Neural progenitor cell (in vitro differentiated cells): Measurements from ENCODE around the gene RAD1. TPM values are rescaled to one million over a fixed set of nuclear protein-coding genes. Genes with fewer than 3 reads are reported as not detected.

Experiments
- DNase-seq: peaks from one replicate; pipeline ENCODE4 v3.0.0-alpha.2; 2016; ENCODE audit warnings: low spot score
- H2AFZ ChIP-seq: fragments of 200-600 bp; sonication (generic); replicated peaks from 2 replicates; pipeline ENCODE4 v1.6.1; 2016; ENCODE audit warnings: antibody characterized with exemption
- H3F3A ChIP-seq: fragments of 200-600 bp; sonication (generic); 2 replicates; pipeline ENCODE4 v1.6.1; 2016; ENCODE audit warnings: antibody characterized with exemption, low read depth
- H3K27ac ChIP-seq: fragments of 200-600 bp; sonication (generic); 2 replicates; pipeline ENCODE4 v1.5.1; 2016; ENCODE audit warnings: mild to moderate bottlenecking
- H3K27me3 ChIP-seq: fragments of 200-600 bp; sonication (generic); 2 replicates; pipeline ENCODE4 v1.6.1; 2016; ENCODE audit warnings: mild to moderate bottlenecking, moderate library complexity
- H3K36me3 ChIP-seq: fragments of 200-600 bp; sonication (generic); 2 replicates; pipeline ENCODE4 v1.5.1; 2016
- H3K4me1 ChIP-seq: fragments of 200-600 bp; sonication (generic); 2 replicates; pipeline ENCODE4 v1.6.1; 2016; ENCODE audit warnings: mixed run types
- H3K4me2 ChIP-seq: fragments of 200-600 bp; sonication (generic); 2 replicates; pipeline ENCODE4 v1.6.1; 2016
- H3K4me3 ChIP-seq: fragments of 200-600 bp; sonication (generic); 2 replicates; pipeline ENCODE4 v1.5.1; 2016
- H3K79me2 ChIP-seq: fragments of 200-600 bp; sonication (generic); 2 replicates; pipeline ENCODE4 v1.6.1; 2016; ENCODE audit warnings: low read depth
- H3K9ac ChIP-seq: fragments of 200-600 bp; sonication (generic); 2 replicates; pipeline ENCODE4 v1.6.1; 2016
- H3K9me3 ChIP-seq: fragments of 200-600 bp; sonication (generic); 2 replicates; pipeline ENCODE4 v1.5.1; 2016; ENCODE audit warnings: low read depth
- H4K20me1 ChIP-seq: fragments of 200-600 bp; sonication (generic); 2 replicates; pipeline ENCODE4 v1.6.1; 2016; ENCODE audit warnings: low read depth
- H3K27ac Mint-ChIP-seq: 3 replicates; pipeline ENCODE4 v1.8.0; 2021; ENCODE audit warnings: mixed read lengths
- H3K27me3 Mint-ChIP-seq: 2 replicates; pipeline ENCODE4 v1.8.0; 2022; ENCODE audit warnings: low read depth, mild to moderate bottlenecking, inconsistent platforms, moderate library complexity, mixed read lengths; ENCODE audit not compliant: insufficient read depth
- H3K36me3 Mint-ChIP-seq: 3 replicates; pipeline ENCODE4 v1.8.0; 2021; ENCODE audit warnings: mixed read lengths
- H3K4me1 Mint-ChIP-seq: 3 replicates; pipeline ENCODE4 v1.8.0; 2021; ENCODE audit warnings: mixed read lengths
- H3K4me3 Mint-ChIP-seq: 3 replicates; pipeline ENCODE4 v1.8.0; 2021; ENCODE audit warnings: mild to moderate bottlenecking, moderate library complexity, mixed read lengths
- H3K9me3 Mint-ChIP-seq: 3 replicates; pipeline ENCODE4 v1.8.0; 2020; ENCODE audit warnings: mixed read lengths
- EZH2 ChIP-seq: fragments of 200-600 bp; sonication (generic); IDR thresholded peaks from 2 replicates; pipeline ENCODE4 v1.6.1; 2017; ENCODE audit warnings: antibody characterized with exemption, mild to moderate bottlenecking, moderate library complexity
- EZH2phosphoT487 ChIP-seq: fragments of 200-600 bp; sonication (generic); IDR thresholded peaks from 2 replicates; pipeline ENCODE4 v1.6.1; 2017; ENCODE audit warnings: antibody characterized with exemption
- total RNA-seq: library from RNA; depleted of rRNA; stranded (reverse); fragments of >200 nt; gene quantifications from 2 replicates; pipeline ENCODE4 v1.2.3, GENCODE V29; 2015; ENCODE audit warnings: low replicate concordance
- TF ChIP-seq, protein P1 (sequence below): fragments of 200-600 bp; sonication (generic); IDR thresholded peaks from 2 replicates; pipeline ENCODE4 v1.5.1; 2017; ENCODE audit warnings: antibody characterized with exemption, mild to moderate bottlenecking

Gene RAD1
- total RNA-seq, 1 donor from 2014 or later = 40.6 TPM

DNA sequence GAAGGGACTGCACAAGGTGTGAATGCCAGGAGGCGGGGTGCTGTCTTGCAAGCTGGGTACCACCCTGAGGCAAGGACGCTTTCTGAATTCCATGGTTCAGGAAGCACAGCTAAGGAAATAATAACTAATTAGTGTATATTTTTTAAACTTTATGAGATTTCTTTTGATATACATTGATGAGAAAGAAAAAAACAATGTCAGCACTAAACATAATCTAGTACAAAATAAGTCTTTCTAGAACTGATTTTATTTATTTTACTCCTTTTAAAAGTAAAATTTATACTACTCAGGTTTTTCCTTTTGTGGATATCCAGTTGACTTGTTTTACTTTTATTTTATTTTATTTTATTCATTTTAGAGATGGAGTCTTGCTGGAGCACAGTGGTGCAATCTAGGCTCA is 17.6 kb upstream of the RAD1 start:
- H3K4me3 Mint-ChIP-seq = no peak overlapping the region
- no peak overlapping the region for H2AFZ ChIP-seq
- no peak for TF ChIP-seq EZH2phosphoT487
- TF ChIP-seq EZH2 = no peak
- TF ChIP-seq, protein P1, sequence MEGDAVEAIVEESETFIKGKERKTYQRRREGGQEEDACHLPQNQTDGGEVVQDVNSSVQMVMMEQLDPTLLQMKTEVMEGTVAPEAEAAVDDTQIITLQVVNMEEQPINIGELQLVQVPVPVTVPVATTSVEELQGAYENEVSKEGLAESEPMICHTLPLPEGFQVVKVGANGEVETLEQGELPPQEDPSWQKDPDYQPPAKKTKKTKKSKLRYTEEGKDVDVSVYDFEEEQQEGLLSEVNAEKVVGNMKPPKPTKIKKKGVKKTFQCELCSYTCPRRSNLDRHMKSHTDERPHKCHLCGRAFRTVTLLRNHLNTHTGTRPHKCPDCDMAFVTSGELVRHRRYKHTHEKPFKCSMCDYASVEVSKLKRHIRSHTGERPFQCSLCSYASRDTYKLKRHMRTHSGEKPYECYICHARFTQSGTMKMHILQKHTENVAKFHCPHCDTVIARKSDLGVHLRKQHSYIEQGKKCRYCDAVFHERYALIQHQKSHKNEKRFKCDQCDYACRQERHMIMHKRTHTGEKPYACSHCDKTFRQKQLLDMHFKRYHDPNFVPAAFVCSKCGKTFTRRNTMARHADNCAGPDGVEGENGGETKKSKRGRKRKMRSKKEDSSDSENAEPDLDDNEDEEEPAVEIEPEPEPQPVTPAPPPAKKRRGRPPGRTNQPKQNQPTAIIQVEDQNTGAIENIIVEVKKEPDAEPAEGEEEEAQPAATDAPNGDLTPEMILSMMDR = no peak
- H3K9ac ChIP-seq = no peak overlapping the region
- peaks cover 15% of the 10 kb centered on the region for H4K20me1 ChIP-seq
- H3K9me3 ChIP-seq = no peaks in the 10 kb centered on the region
- H3K36me3 ChIP-seq = peaks cover 7% of the 10 kb centered on the region
- H3K27ac Mint-ChIP-seq = no peak overlapping the region
- no peaks in the 10 kb centered on the region for H3K9me3 Mint-ChIP-seq
- H3F3A ChIP-seq = peaks cover 20% of the 10 kb centered on the region
- no peak overlapping the region for H3K4me3 ChIP-seq
- H3K79me2 ChIP-seq = peaks cover 56% of the 10 kb centered on the region
- no peak overlapping the region for H3K4me2 ChIP-seq
- H3K27ac ChIP-seq = no peak overlapping the region
- peaks cover 20% of the 10 kb centered on the region for H3K4me1 Mint-ChIP-seq
- peaks cover 2% of the 10 kb centered on the region for H3K27me3 Mint-ChIP-seq
- H3K27me3 ChIP-seq = no peaks in the 10 kb centered on the region
- H3K4me1 ChIP-seq = peaks cover 13% of the 10 kb centered on the region
- DNase-seq = no peak
- H3K36me3 Mint-ChIP-seq = peaks cover 18% of the 10 kb centered on the region

DNA sequence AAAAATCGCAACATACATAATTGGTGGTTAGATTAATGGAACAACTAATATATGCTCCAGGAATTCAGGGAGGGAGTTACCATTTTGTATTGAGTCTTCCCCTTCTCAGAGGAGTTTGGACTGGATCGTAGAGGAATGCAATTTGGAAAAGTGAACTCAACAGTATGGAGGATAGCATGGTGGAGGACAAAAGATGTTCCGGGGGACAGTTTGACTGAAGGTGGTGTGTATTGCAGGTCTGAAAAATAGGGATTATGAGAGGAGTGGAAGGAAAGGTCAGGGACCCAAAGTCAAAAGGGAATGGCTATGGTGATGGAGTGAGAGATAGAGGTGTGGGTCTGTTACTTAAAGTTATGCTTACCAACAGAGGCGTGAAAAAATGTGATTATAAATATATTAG is 15.6 kb upstream of the RAD1 start:
- Histone ChIP-seq H3K9me3 (no peaks in the 10 kb centered on the region), H3K36me3 (peaks cover 12% of the 10 kb centered on the region), H3F3A (peaks cover 39% of the 10 kb centered on the region), H3K4me1 (peaks cover 13% of the 10 kb centered on the region), H3K27ac (no peak overlapping the region), H4K20me1 (peaks cover 15% of the 10 kb centered on the region), H3K4me3 (peak overlapping the region; percentile 75), H3K9ac (peak overlapping the region; percentile 53), H3K27me3 (no peaks in the 10 kb centered on the region), H2AFZ (no peak overlapping the region), H3K4me2 (peak overlapping the region; percentile 95), H3K79me2 (peaks cover 56% of the 10 kb centered on the region)
- Mint-ChIP-seq H3K27me3 (peaks cover under 1% of the 10 kb centered on the region), H3K36me3 (peaks cover 10% of the 10 kb centered on the region), H3K4me3 (peak overlapping the region; percentile 98), H3K9me3 (no peaks in the 10 kb centered on the region), H3K4me1 (peaks cover 20% of the 10 kb centered on the region), H3K27ac (peak overlapping the region; percentile 1)
- TF ChIP-seq EZH2phosphoT487 (no peak), EZH2 (no peak)
- TF ChIP-seq, protein P1 = no peak
- no peak for DNase-seq

DNA sequence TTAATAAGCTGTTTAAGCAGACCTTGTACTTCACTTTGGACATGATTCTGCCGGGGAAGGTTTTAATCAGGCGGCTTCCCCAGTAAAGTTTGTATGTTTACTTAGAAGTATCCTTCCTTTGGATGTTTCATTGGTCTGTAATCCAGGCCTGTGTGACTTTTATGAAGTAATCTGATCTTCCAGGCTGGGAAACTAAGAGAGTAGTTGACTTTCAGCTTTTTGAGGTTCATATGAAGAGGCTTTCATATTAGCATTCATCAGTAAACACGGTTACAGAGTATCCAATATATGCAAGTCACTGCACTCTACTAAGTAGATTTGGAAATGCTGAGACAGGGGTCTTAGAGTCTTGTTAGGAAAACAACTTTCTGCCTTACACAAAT is 15.1 kb upstream of the RAD1 start:
- Mint-ChIP-seq H3K4me3 (peak overlapping the region; percentile 98), H3K27ac (peak overlapping the region; percentile 1), H3K36me3 (peaks cover 12% of the 10 kb centered on the region), H3K4me1 (peaks cover 20% of the 10 kb centered on the region), H3K27me3 (no peaks in the 10 kb centered on the region), H3K9me3 (no peaks in the 10 kb centered on the region)
- H3K9ac ChIP-seq = peak overlapping the region; percentile 53
- peak overlapping the region; percentile 95 for H3K4me2 ChIP-seq
- H3K27me3 ChIP-seq = no peaks in the 10 kb centered on the region
- peak overlapping the region; percentile 89 for H2AFZ ChIP-seq
- H3K4me1 ChIP-seq = peaks cover 13% of the 10 kb centered on the region
- H3K9me3 ChIP-seq = no peaks in the 10 kb centered on the region
- H3K36me3 ChIP-seq = peaks cover 8% of the 10 kb centered on the region
- H3F3A ChIP-seq = peaks cover 42% of the 10 kb centered on the region
- H3K79me2 ChIP-seq = peaks cover 56% of the 10 kb centered on the region
- peaks cover 15% of the 10 kb centered on the region for H4K20me1 ChIP-seq
- H3K4me3 ChIP-seq = peak overlapping the region; percentile 75
- TF ChIP-seq EZH2phosphoT487 (no peak), EZH2 (no peak)
- TF ChIP-seq, protein P1 = no peak
- H3K27ac ChIP-seq = no peak overlapping the region
- no peak for DNase-seq
